Left lung (tissue), 10 donors: Measurements from ENCODE around the gene CCDC57. TPM values are rescaled to one million over a fixed set of nuclear protein-coding genes. Genes with fewer than 3 reads are reported as not detected.

Source experiments
- ATAC-seq: fragments of 200-7000 bp; cut with Tn5 transposase; one replicate; pipeline ENCODE4 v1.9.1; 2020; ENCODE audit warnings: moderate library complexity
- DNase-seq, 4 donors: peaks; one replicate each; pipeline ENCODE4 v3.0.0-alpha.2; 2013 to 2020
- H3K27ac ChIP-seq, 2 donors: fragments of 200-600 bp; sonication (generic) in 1 of 2; one replicate each; pipeline versions ENCODE4 v1.5.0 to v1.8.0; 2020 to 2021
- H3K27me3 ChIP-seq, 2 donors: fragments of 200-600 bp; sonication (generic) in 1 of 2; one replicate each; pipeline versions ENCODE4 v1.5.0 to v1.8.0; 2020 to 2021
- H3K36me3 ChIP-seq, 2 donors: fragments of 200-600 bp; sonication (generic) in 1 of 2; one replicate each; pipeline versions ENCODE4 v1.5.0 to v1.8.0; 2020 to 2021
- H3K4me1 ChIP-seq, 2 donors: fragments of 200-600 bp; one replicate each; pipeline ENCODE4 v1.8.0; 2021
- H3K4me3 ChIP-seq, 2 donors: fragments of 200-600 bp; sonication (generic) in 1 of 2; one replicate each; pipeline versions ENCODE4 v1.5.0 to v1.8.0; 2020 to 2021; ENCODE audit warnings: mild to moderate bottlenecking in 1 of 2
- H3K9me3 ChIP-seq, 2 donors: fragments of 200-600 bp; sonication (generic) in 1 of 2; one replicate each; pipeline versions ENCODE4 v1.5.0 to v1.8.0; 2020 to 2021
- intact Hi-C, 2 donors: fragments of 100-400 bp; cut with DNase I; formaldehyde crosslinking; loops; one replicate each; pipeline versions ENCODE4 v1.11.2 to v1.14.2; 2022
- polyA plus RNA-seq, 6 donors: library from polyadenylated mRNA; unstranded; fragments of 120-200 nt; gene quantifications; one replicate each; pipeline ENCODE4 v1.2.1, GENCODE V29; 2013; ENCODE audit not compliant: insufficient read length in 6 of 6
- total RNA-seq, 2 donors: library from RNA; stranded (reverse); fragmentation: NEBNext Ultra II Directional; extraction: Animal tissue kit (Norgen Biotek cat#: 25700); gene quantifications; one replicate each; pipeline ENCODE4 v1.2.1, GENCODE V29; 2021
- TF ChIP-seq, protein P1 (sequence below), 2 donors: fragments of 200-600 bp; sonication (generic) in 1 of 2; IDR thresholded peaks; one replicate each; pipeline versions ENCODE4 v1.5.0 to v1.8.0; 2021; ENCODE audit warnings: antibody characterized with exemption in 2 of 2
- donor health status: DM: no; HTN: yes; CAD: no.
- donor health status: DM: no; HTN: no; CAD: no.

The CCDC57 gene
- total and polyA plus RNA-seq, 8 donors, result 41.7 to 73.4 (median 59.8) TPM

- ATAC-seq, result no peak
- DNase-seq, result no peak
- H3K4me3 ChIP-seq, result no peak overlapping the region
- TF ChIP-seq, protein P1, sequence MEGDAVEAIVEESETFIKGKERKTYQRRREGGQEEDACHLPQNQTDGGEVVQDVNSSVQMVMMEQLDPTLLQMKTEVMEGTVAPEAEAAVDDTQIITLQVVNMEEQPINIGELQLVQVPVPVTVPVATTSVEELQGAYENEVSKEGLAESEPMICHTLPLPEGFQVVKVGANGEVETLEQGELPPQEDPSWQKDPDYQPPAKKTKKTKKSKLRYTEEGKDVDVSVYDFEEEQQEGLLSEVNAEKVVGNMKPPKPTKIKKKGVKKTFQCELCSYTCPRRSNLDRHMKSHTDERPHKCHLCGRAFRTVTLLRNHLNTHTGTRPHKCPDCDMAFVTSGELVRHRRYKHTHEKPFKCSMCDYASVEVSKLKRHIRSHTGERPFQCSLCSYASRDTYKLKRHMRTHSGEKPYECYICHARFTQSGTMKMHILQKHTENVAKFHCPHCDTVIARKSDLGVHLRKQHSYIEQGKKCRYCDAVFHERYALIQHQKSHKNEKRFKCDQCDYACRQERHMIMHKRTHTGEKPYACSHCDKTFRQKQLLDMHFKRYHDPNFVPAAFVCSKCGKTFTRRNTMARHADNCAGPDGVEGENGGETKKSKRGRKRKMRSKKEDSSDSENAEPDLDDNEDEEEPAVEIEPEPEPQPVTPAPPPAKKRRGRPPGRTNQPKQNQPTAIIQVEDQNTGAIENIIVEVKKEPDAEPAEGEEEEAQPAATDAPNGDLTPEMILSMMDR (IDR thresholded peaks at IDR 0.05), result no peak
- intact Hi-C loops, result no loop called here
- no peaks in the 10 kb centered on the region for H3K4me1 ChIP-seq
- H3K27ac ChIP-seq, result no peak overlapping the region
- H3K9me3 ChIP-seq, result no peaks in the 10 kb centered on the region
- no peaks in the 10 kb centered on the region for H3K27me3 ChIP-seq
- H3K36me3 ChIP-seq, result peaks cover 0 to 82% of the 10 kb centered on the region in 2 donors
Observed at GRCh38 chr17:82080048-82080788, 132.4 kb downstream of the CCDC57 start.

DNA sequence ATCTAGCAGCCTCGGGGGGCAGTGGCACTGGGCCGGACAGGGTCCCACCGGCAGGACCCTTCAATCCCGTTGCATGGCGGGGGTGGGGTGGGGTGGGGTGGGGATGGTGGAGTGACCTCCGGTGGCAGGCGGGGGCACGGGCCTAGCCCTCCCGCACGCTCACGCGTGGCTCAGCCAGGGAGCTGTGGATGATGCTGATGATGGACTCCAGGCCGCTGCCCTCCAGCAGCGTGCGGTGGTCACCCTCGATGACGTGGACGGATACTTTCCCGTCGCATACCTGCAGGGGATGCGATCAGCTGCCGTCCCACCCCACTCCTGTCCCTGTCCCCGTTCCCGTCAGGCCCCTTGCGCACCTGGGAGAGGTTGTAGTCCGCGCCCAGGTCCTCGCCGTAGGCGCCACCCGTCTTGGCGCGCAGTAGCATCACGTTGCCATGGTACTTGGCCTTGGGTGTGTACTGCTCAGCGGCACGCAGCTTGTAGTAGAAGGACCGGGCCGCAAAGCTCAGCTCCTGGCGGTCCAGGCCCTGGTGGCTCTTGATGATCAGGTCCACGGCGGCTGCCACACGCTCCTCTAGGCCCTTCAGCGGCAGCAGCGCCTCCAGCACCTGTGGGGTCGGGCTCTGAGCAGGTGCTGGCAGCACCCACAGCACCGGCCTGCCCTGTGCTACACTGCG is 133.5 kb downstream of the CCDC57 start:
- no peak for ATAC-seq
- intact Hi-C loops, result no loop called here

DNA sequence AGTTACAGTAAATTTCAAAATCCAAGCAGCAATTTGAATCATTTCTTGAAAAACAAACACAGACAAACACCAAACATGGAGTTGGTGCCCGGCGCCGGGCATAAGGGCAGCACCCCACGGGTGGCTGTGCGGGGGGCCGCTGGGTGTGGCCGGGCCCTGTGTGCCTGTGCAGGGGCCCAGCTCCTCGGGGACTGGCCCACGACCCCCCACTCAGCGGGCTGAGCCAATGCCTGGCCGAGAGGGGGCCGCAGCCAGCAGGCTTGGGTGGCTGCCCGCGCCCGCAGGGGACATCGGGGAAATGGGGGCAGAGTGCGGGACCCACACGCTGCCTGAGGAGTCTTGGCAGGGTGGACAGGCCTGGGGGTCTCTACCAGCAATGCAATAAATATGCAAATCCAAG is 134.2 kb downstream of the CCDC57 start:
- DNase-seq (no peak), ATAC-seq (no peak)
- Histone ChIP-seq H3K4me3 (no peak overlapping the region), H3K9me3 (no peaks in the 10 kb centered on the region), H3K27ac (no peak overlapping the region), H3K4me1 (no peaks in the 10 kb centered on the region), H3K27me3 (no peaks in the 10 kb centered on the region), H3K36me3 (peaks cover 0 to 64% of the 10 kb centered on the region in 2 donors)
- intact Hi-C loops, result no loop called here
- TF ChIP-seq, protein P1 (IDR thresholded peaks at IDR 0.05), result no peak

More for the DNA sequence above, 133.5 kb downstream of the CCDC57 start:
- H3K9me3 ChIP-seq, result no peaks in the 10 kb centered on the region
- TF ChIP-seq, protein P1 (IDR thresholded peaks at IDR 0.05), result no peak
- no peak overlapping the region for H3K27ac ChIP-seq
- H3K4me3 ChIP-seq, result no peak overlapping the region
- no peaks in the 10 kb centered on the region for H3K27me3 ChIP-seq
- peaks cover 0 to 72% of the 10 kb centered on the region in 2 donors for H3K36me3 ChIP-seq
- no peak for DNase-seq
- H3K4me1 ChIP-seq, result no peaks in the 10 kb centered on the region

DNA sequence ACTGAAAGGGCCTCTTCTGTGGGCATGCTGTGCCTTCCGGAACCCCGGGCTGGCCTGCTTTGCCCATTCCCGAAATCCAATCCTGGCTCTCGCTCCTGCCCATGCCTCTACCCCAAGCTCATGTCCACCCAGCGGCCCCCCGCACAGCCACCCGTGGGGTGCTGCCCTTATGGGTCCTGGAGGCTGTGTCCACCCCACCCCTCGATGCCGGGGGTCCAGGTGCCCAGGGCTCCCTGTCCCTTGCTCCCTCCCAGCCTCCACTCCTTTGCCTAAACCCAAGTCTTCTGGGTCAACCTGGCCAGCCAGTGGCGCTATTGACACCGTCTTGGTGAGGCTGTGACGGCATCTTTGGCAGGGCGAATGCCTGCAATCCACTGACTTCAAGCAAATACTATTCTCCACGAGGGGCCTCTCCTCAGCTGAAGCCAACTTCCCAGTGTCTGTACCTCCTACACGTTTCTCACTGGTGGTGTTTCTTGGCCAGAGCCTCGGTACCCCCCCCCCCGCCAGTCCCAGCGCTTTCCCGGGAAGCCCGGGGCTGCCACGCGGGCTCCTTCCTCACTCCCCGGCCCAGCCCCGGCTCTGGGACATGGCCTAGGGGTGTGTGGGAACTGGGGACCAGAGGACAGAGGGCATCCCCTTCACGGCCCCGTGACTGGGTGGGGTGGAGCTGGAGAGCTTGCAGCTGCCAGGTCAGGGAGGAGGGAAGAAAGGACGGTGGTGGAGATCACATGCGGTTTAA is 134.9 kb downstream of the CCDC57 start:
- H3K36me3 ChIP-seq, result peaks cover 0 to 58% of the 10 kb centered on the region in 2 donors
- H3K27ac ChIP-seq, result no peak overlapping the region
- H3K4me3 ChIP-seq, result no peak overlapping the region
- no peaks in the 10 kb centered on the region for H3K4me1 ChIP-seq
- DNase-seq, result no peak
- TF ChIP-seq, protein P1 (IDR thresholded peaks at IDR 0.05), result no peak
- intact Hi-C loops, result no loop called here
- H3K27me3 ChIP-seq, result no peaks in the 10 kb centered on the region
- no peaks in the 10 kb centered on the region for H3K9me3 ChIP-seq
- peak; percentile 6 for ATAC-seq
